NCI-H2107 treated with DMSO at 0.1 percent for 48 hours (cell line): ENCODE data around the gene ABR.

Source experiments
- DNase-seq: peaks from one replicate; lab custom pipeline; 2025; ENCODE audit not compliant: unreplicated experiment; lab: John Stamatoyannopoulos, UW

ABR gene

GRCh38 chr17:1011138-1011537 lies 168.6 kb downstream of the ABR start:
- DNase-seq = no peak

- no peak for DNase-seq
Measured at GRCh38 chr17:1010586-1010985, 169.2 kb downstream of the ABR start.

GRCh38 chr17:1010086-1010450 lies 169.7 kb downstream of the ABR start:
- no peak for DNase-seq

- DNase-seq = no peak
Measured at GRCh38 chr17:1009229-1010085, 170.3 kb downstream of the ABR start.

GRCh38 chr17:1008008-1008761 lies 171.6 kb downstream of the ABR start:
- DNase-seq = no peak

GRCh38 chr17:1007310-1008007 lies 172.3 kb downstream of the ABR start:
- no peak for DNase-seq

GRCh38 chr17:1006054-1006453 lies 173.7 kb downstream of the ABR start:
- DNase-seq = no peak

GRCh38 chr17:1005361-1005946 lies 174.3 kb downstream of the ABR start:
- peak; percentile 44 for DNase-seq

- no peak for DNase-seq
Measured at GRCh38 chr17:1004769-1005295, 174.9 kb downstream of the ABR start.

- DNase-seq = no peak
Measured at GRCh38 chr17:1003972-1004768, 175.6 kb downstream of the ABR start.

GRCh38 chr17:1003633-1003971 lies 176.2 kb downstream of the ABR start:
- no peak for DNase-seq

GRCh38 chr17:1002771-1003555 lies 176.8 kb downstream of the ABR start:
- DNase-seq = no peak

GRCh38 chr17:1002412-1002753 lies 177.4 kb downstream of the ABR start:
- no peak for DNase-seq

GRCh38 chr17:1001640-1002411 lies 178.0 kb downstream of the ABR start:
- DNase-seq = no peak

- no peak for DNase-seq
Measured at GRCh38 chr17:1000597-1001461, 179.0 kb downstream of the ABR start.

- DNase-seq = no peak
Measured at GRCh38 chr17:998111-998510, 181.7 kb downstream of the ABR start.

- peak; percentile 65 for DNase-seq
Measured at GRCh38 chr17:996554-997344, 183.0 kb downstream of the ABR start, which contains the start of gene TIMM22. TIMM22 (plus strand) TSS chr17:997129; CDS start chr17:997143, 14 bp downstream.
